Neural crest cell (in vitro differentiated cells): Measurements from ENCODE around the gene EIF3M. TPM values are rescaled to one million over a fixed set of nuclear protein-coding genes. Genes with fewer than 3 reads are reported as not detected.

Experiments
- DNase-seq: peaks from one replicate; pipeline ENCODE4 v3.0.0; 2021; ENCODE audit warnings: low read depth, mixed read lengths, low spot score
- H3K27ac Mint-ChIP-seq: one replicate; pipeline ENCODE4 v1.8.0; 2021; ENCODE audit warnings: mild to moderate bottlenecking, mixed read lengths; ENCODE audit not compliant: unreplicated experiment
- H3K27me3 Mint-ChIP-seq: 2 replicates; pipeline ENCODE4 v1.8.0; 2021; ENCODE audit warnings: low read depth, mild to moderate bottlenecking, mixed read lengths
- H3K36me3 Mint-ChIP-seq: 2 replicates; pipeline ENCODE4 v1.8.0; 2021; ENCODE audit warnings: low read depth, mild to moderate bottlenecking, mixed read lengths
- H3K4me1 Mint-ChIP-seq: 2 replicates; pipeline ENCODE4 v1.8.0; 2021; ENCODE audit warnings: mixed read lengths
- H3K4me3 Mint-ChIP-seq: one replicate; pipeline ENCODE4 v1.8.0; 2021; ENCODE audit warnings: mild to moderate bottlenecking, mixed read lengths
- H3K9me3 Mint-ChIP-seq: 2 replicates; pipeline ENCODE4 v1.8.0; 2021; ENCODE audit warnings: mixed read lengths
- CTCF ChIP-seq: fragments of 200-600 bp; sonication (generic); conservative IDR thresholded peaks from 2 replicates; pipeline ENCODE4 v1.5.0; 2021; ENCODE audit warnings: antibody characterized with exemption, mild to moderate bottlenecking
- total RNA-seq: library from RNA; stranded (reverse); gene quantifications from 2 replicates; pipeline ENCODE4 v1.2.1, GENCODE V29; 2021

The EIF3M gene
- total RNA-seq, 1 donor from 2014 or later: 282 TPM

GRCh38 chr11:32635819-32636218, 52.2 kb downstream of the EIF3M start:
- H3K36me3 Mint-ChIP-seq: no peaks in the 10 kb centered on the region
- H3K4me3 Mint-ChIP-seq: no peak overlapping the region
- peaks cover 4% of the 10 kb centered on the region for H3K9me3 Mint-ChIP-seq
- no peak for DNase-seq
- H3K27me3 Mint-ChIP-seq: peaks cover 38% of the 10 kb centered on the region
- no peak for TF ChIP-seq CTCF
- H3K27ac Mint-ChIP-seq: no peak overlapping the region
- no peaks in the 10 kb centered on the region for H3K4me1 Mint-ChIP-seq

- Mint-ChIP-seq H3K4me1 (no peaks in the 10 kb centered on the region), H3K36me3 (no peaks in the 10 kb centered on the region), H3K27ac (no peak overlapping the region), H3K4me3 (no peak overlapping the region), H3K9me3 (no peaks in the 10 kb centered on the region), H3K27me3 (peaks cover 12% of the 10 kb centered on the region)
- no peak for TF ChIP-seq CTCF
- DNase-seq: no peak
These were observed 57.7 kb downstream of the EIF3M start for GRCh38 chr11:32641361-32641760.

DNA sequence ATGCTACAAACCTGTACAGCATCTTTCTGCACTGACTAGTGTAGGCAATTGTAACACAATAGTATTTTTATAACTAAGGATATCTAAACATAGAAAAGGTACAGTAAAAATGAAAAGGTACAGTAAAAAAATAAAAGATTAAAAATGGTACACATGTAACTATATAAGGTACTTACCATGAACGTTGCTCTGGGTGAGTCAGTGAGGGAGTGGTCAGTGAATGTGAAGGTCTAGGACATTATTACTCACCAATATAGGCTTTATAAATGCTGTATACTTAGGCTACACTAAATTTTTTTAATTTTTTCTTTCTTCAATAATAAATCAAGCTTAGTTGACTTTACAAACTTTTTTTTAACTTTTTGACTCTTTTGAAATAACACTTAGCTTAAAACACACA, 59.9 kb downstream of the EIF3M start:
- Mint-ChIP-seq H3K4me3 (no peak overlapping the region), H3K9me3 (no peaks in the 10 kb centered on the region), H3K4me1 (no peaks in the 10 kb centered on the region), H3K27me3 (no peaks in the 10 kb centered on the region), H3K27ac (no peak overlapping the region), H3K36me3 (no peaks in the 10 kb centered on the region)
- no peak for TF ChIP-seq CTCF
- no peak for DNase-seq

Other genes starting within 250 kb of the EIF3M start
- not detected in 2 replicates for gene WT1, start 148.3 kb upstream of the EIF3M start, total RNA-seq
- not detected in 2 replicates for gene CCDC73, start 210.8 kb downstream of the EIF3M start, total RNA-seq
- not detected in 2 replicates for gene PRRG4, start 246.1 kb downstream of the EIF3M start, total RNA-seq